ENCODE measurements around the gene HNRNPR. TPM values are rescaled to one million over a fixed set of nuclear protein-coding genes. Genes with fewer than 3 reads are reported as not detected.
"Not testable (repeated sequence)": the region's sequence is repeated elsewhere in the genome, so short reads cannot be mapped to it uniquely, and the experiment has no call there.

The HNRNPR gene
- total RNA-seq, 1 experiment from 2014 or later, result 300 TPM

- POLR2A ChIA-PET (ENCODE audit: low non-redundant PET), result interaction anchor here (0.7 kb wide), 1 partner anchor 21 kb away, joined by 5 read pairs; no protein-coding TSS in a partner anchor
- intact Hi-C loops (cut with micrococcal nuclease; ENCODE audit: unreplicated experiment), result loop anchor here (10.0 kb wide), 1 partner anchor 169 kb away; no protein-coding TSS in a partner anchor
- BruUV-seq (replicated peaks), result no TSS peak
- CTCF ChIA-PET, result interaction anchor here (0.5 to 0.6 kb wide), 2 partner anchors 93 to 429 kb away, joined by 3 to 5 read pairs; no protein-coding TSS in a partner anchor
- no peak for TF ChIP-seq CTCF (conservative IDR thresholded peaks at IDR 0.05; ENCODE audit: low read depth, low read length)
- TF ChIP-seq EZH2 (IDR thresholded peaks at IDR 0.05; ENCODE audit: borderline replicate concordance, low read depth, low read length, poor library complexity, severe bottlenecking), result no peak
- Histone ChIP-seq H3K4me1 (ENCODE audit: insufficient read depth, low read length, poor library complexity, severe bottlenecking) (no peaks in the 10 kb centered on the region), H3K27ac (ENCODE audit: low read depth, low read length, poor library complexity, severe bottlenecking) (no peak overlapping the region), H3K4me3 (ENCODE audit: low read depth, low read length, poor library complexity, severe bottlenecking) (no peak overlapping the region), H3K9me3 (ENCODE audit: low read depth, low read length, poor library complexity, severe bottlenecking) (no peaks in the 10 kb centered on the region), H3K27me3 (replicated peaks; ENCODE audit: insufficient read depth, low read depth, low read length, poor library complexity) (no peaks in the 10 kb centered on the region), H3K36me3 (ENCODE audit: insufficient read depth, low read length, poor library complexity, severe bottlenecking) (no peaks in the 10 kb centered on the region)
- DNase-seq (ENCODE audit: low spot score), result no peak
These were observed 80.7 kb downstream of the HNRNPR start for GRCh38 chr1:23263380-23263887.

GRCh38 chr1:23258082-23258481 is 86.0 kb downstream of the HNRNPR start:
- DNase-seq (ENCODE audit: low spot score); CTCF ChIA-PET; H3K9me3 ChIP-seq (ENCODE audit: low read depth, low read length, poor library complexity, severe bottlenecking); H3K36me3 ChIP-seq (ENCODE audit: insufficient read depth, low read length, poor library complexity, severe bottlenecking); H3K4me3 ChIP-seq (ENCODE audit: low read depth, low read length, poor library complexity, severe bottlenecking); H3K27me3 ChIP-seq (replicated peaks; ENCODE audit: insufficient read depth, low read depth, low read length, poor library complexity); H3K4me1 ChIP-seq (ENCODE audit: insufficient read depth, low read length, poor library complexity, severe bottlenecking); intact Hi-C loops (cut with micrococcal nuclease; ENCODE audit: unreplicated experiment); POLR2A ChIA-PET (ENCODE audit: low non-redundant PET); H3K27ac ChIP-seq (ENCODE audit: low read depth, low read length, poor library complexity, severe bottlenecking); BruUV-seq (replicated peaks): not testable (repeated sequence)

- BruUV-seq (replicated peaks); DNase-seq (ENCODE audit: low spot score); POLR2A ChIA-PET (ENCODE audit: low non-redundant PET): not testable (repeated sequence)
These were observed 86.7 kb downstream of the HNRNPR start for GRCh38 chr1:23257371-23257770.

More at GRCh38 chr1:23257371-23257770, 86.7 kb downstream of the HNRNPR start:
- H3K27me3 ChIP-seq (replicated peaks; ENCODE audit: insufficient read depth, low read depth, low read length, poor library complexity); H3K4me1 ChIP-seq (ENCODE audit: insufficient read depth, low read length, poor library complexity, severe bottlenecking); H3K9me3 ChIP-seq (ENCODE audit: low read depth, low read length, poor library complexity, severe bottlenecking); H3K36me3 ChIP-seq (ENCODE audit: insufficient read depth, low read length, poor library complexity, severe bottlenecking); intact Hi-C loops (cut with micrococcal nuclease; ENCODE audit: unreplicated experiment); CTCF ChIA-PET; H3K27ac ChIP-seq (ENCODE audit: low read depth, low read length, poor library complexity, severe bottlenecking); H3K4me3 ChIP-seq (ENCODE audit: low read depth, low read length, poor library complexity, severe bottlenecking): not testable (repeated sequence)

Other genes starting within 250 kb of the HNRNPR start
- gene LUZP1, start 175.4 kb downstream of the HNRNPR start, total RNA-seq (2021), result 32.6 and 34.9 TPM in 2 replicates
- 0.13 and 0.20 TPM in 2 replicates for gene HTR1D, start 126.8 kb downstream of the HNRNPR start, total RNA-seq (2021)
- 13.7 and 14.8 TPM in 2 replicates for gene ZNF436, start 25.6 kb upstream of the HNRNPR start, total RNA-seq (2021)
- gene TCEA3, start 80.5 kb upstream of the HNRNPR start, total RNA-seq (2021), result 0.76 and 0.99 TPM in 2 replicates
- gene ASAP3, start 139.9 kb upstream of the HNRNPR start, total RNA-seq (2021), result 7.8 and 13.8 TPM in 2 replicates
- 45.0 and 46.1 TPM in 2 replicates for gene E2F2, start 186.9 kb upstream of the HNRNPR start, total RNA-seq (2021)
- gene ID3, start 215.2 kb upstream of the HNRNPR start, total RNA-seq (2021), result 102 and 140 TPM in 2 replicates